ENCODE results near the gene MRPL48.

GRCh38 chr11:73787643-73788558, at the start of gene MRPL48:
- TF ChIP-seq CTCF (IDR thresholded peaks at IDR 0.05) = no peak
- TF ChIP-seq ZFX (IDR thresholded peaks at IDR 0.05; ENCODE audit: borderline replicate concordance) = no peak

Measured in 22Rv1 (cell line).